ENCODE results near the gene PSAT1. TPM values are rescaled to one million over a fixed set of nuclear protein-coding genes. Genes with fewer than 3 reads are reported as not detected.

Gene PSAT1
- total RNA-seq, 2 experiments from 2014 or later = 125 to 268 TPM

DNA sequence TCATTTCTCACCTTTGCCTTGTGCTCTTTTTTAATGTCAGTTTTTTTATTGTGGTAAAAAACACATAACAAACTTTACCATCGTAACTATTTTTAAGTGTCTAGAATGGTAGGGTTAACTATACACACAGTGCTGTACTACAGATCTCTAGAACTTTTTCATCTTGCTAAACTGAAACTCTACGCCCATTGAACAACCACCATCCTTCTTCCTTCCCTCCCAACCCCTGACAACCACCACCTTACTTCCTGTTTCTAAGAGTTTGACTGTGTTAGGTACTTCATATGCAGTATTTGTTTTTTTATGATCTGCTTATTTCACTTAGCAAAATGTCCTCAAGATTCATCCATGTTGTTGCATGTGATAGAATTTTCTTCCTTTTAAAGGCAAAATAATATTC lies 54.9 kb downstream of the PSAT1 start:
- no peaks in the 10 kb centered on the region for H3K4me1 ChIP-seq (ENCODE audit: insufficient read depth, low read length, poor library complexity, severe bottlenecking)
- no peak overlapping the region for H3K4me3 ChIP-seq (ENCODE audit: low read depth, low read length, poor library complexity, severe bottlenecking)
- no peak for DNase-seq (ENCODE audit: low spot score)
- CTCF ChIA-PET (ENCODE audit: unreplicated experiment) = no interaction called here
- no peaks in the 10 kb centered on the region for H4K20me1 ChIP-seq (ENCODE audit: insufficient read depth, low read length)
- no peaks in the 10 kb centered on the region for H3K9me3 ChIP-seq (ENCODE audit: low read length)
- no peaks in the 10 kb centered on the region for H3K9me2 ChIP-seq (ENCODE audit: insufficient read depth, low read length)
- no peak overlapping the region for H3K4me2 ChIP-seq (ENCODE audit: low read length)
- BruUV-seq (replicated peaks) = no TSS peak
- H3K27ac ChIP-seq (ENCODE audit: low read depth, low read length, poor library complexity, severe bottlenecking) = no peak overlapping the region
- no peaks in the 10 kb centered on the region for H3K36me3 ChIP-seq (ENCODE audit: insufficient read depth, low read length)
- H3K79me2 ChIP-seq (ENCODE audit: insufficient read depth, low read depth, low read length) = no peaks in the 10 kb centered on the region
- TF ChIP-seq, protein P1, sequence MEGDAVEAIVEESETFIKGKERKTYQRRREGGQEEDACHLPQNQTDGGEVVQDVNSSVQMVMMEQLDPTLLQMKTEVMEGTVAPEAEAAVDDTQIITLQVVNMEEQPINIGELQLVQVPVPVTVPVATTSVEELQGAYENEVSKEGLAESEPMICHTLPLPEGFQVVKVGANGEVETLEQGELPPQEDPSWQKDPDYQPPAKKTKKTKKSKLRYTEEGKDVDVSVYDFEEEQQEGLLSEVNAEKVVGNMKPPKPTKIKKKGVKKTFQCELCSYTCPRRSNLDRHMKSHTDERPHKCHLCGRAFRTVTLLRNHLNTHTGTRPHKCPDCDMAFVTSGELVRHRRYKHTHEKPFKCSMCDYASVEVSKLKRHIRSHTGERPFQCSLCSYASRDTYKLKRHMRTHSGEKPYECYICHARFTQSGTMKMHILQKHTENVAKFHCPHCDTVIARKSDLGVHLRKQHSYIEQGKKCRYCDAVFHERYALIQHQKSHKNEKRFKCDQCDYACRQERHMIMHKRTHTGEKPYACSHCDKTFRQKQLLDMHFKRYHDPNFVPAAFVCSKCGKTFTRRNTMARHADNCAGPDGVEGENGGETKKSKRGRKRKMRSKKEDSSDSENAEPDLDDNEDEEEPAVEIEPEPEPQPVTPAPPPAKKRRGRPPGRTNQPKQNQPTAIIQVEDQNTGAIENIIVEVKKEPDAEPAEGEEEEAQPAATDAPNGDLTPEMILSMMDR (conservative IDR thresholded peaks at IDR 0.05; ENCODE audit: low read length) = no peak
- no peak for TF ChIP-seq EZH2phosphoT487 (IDR thresholded peaks at IDR 0.05; ENCODE audit: borderline replicate concordance, low read depth, low read length)
- H2AFZ ChIP-seq (ENCODE audit: low read length) = no peak overlapping the region
- intact Hi-C loops (cut with micrococcal nuclease; ENCODE audit: unreplicated experiment) = no loop called here
- POLR2A ChIA-PET = no interaction called here

DNA sequence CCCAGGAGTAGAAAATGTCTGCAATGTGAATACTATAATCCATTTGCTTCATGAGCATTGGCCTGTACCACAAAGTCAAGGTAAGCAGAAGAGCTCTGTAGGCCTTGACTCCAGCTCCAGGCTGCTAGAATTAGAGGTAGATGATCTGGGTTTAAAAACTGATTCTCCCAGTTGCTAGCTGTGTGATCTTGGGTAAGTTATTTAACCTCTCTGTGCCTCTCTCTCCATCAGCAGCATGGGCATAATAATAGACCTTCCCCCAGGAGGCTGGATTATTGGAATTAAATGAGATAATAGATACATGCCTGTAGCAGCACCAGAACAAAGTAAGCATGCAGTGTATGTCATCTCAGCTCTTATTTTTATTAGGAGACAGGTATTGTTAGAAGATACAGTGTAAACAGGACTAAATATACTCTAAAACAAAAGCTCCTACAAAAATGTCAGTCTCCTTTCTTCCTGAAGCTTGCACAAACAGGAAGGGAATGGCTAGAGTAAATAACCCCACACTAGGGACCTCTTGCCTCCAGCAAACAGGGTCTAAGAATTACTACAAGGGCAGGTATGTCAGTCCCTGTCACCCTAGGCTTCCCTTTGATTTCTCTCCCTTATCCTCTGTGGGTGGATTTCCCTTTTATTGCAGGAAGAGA lies 57.5 kb downstream of the PSAT1 start:
- H3K4me2 ChIP-seq (ENCODE audit: low read length) = no peak overlapping the region
- no peaks in the 10 kb centered on the region for H3K79me2 ChIP-seq (ENCODE audit: insufficient read depth, low read depth, low read length)
- BruUV-seq (replicated peaks) = no TSS peak
- no peak overlapping the region for H3K4me3 ChIP-seq (ENCODE audit: low read depth, low read length, poor library complexity, severe bottlenecking)
- H4K20me1 ChIP-seq (ENCODE audit: insufficient read depth, low read length) = no peaks in the 10 kb centered on the region
- no peak for TF ChIP-seq EZH2phosphoT487 (IDR thresholded peaks at IDR 0.05; ENCODE audit: borderline replicate concordance, low read depth, low read length)
- TF ChIP-seq, protein P1 (conservative IDR thresholded peaks at IDR 0.05; ENCODE audit: low read length) = no peak
- no peaks in the 10 kb centered on the region for H3K9me2 ChIP-seq (ENCODE audit: insufficient read depth, low read length)
- no peaks in the 10 kb centered on the region for H3K36me3 ChIP-seq (ENCODE audit: insufficient read depth, low read length)
- no peak overlapping the region for H3K27ac ChIP-seq (ENCODE audit: low read depth, low read length, poor library complexity, severe bottlenecking)
- ChIA-PET CTCF (ENCODE audit: unreplicated experiment) (no interaction called here), POLR2A (no interaction called here)
- H3K4me1 ChIP-seq (ENCODE audit: insufficient read depth, low read length, poor library complexity, severe bottlenecking) = no peaks in the 10 kb centered on the region
- intact Hi-C loops (cut with micrococcal nuclease; ENCODE audit: unreplicated experiment) = no loop called here
- H2AFZ ChIP-seq (ENCODE audit: low read length) = no peak overlapping the region
- H3K9me3 ChIP-seq (ENCODE audit: low read length) = no peaks in the 10 kb centered on the region
- no peak for DNase-seq (ENCODE audit: low spot score)

DNA sequence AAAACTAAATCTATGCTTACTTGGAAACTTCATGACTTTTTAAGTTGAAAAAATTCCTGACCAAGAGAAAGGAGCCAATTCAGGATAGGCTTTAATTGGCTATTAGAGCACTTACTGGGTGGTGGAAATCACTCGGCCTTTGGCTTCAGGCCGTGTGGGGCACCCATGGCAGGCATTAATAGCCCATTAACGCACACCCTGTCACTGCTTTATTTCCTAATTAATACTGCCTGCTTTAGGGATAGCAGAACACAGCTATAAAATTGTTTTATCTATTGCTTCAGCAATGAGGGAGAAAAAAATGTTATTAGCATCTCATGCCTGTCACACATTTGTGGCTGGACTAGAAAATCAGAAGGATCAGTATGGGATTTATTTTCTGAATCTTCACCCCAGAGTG lies 58.1 kb downstream of the PSAT1 start:
- TF ChIP-seq, protein P1 (conservative IDR thresholded peaks at IDR 0.05; ENCODE audit: low read length) = no peak
- H3K27ac ChIP-seq (ENCODE audit: low read depth, low read length, poor library complexity, severe bottlenecking) = no peak overlapping the region
- H3K36me3 ChIP-seq (ENCODE audit: insufficient read depth, low read length) = no peaks in the 10 kb centered on the region
- DNase-seq (ENCODE audit: low spot score) = no peak
- CTCF ChIA-PET (ENCODE audit: unreplicated experiment) = no interaction called here
- POLR2A ChIA-PET = no interaction called here
- no peaks in the 10 kb centered on the region for H3K9me3 ChIP-seq (ENCODE audit: low read length)
- no peaks in the 10 kb centered on the region for H4K20me1 ChIP-seq (ENCODE audit: insufficient read depth, low read length)
- no peaks in the 10 kb centered on the region for H3K79me2 ChIP-seq (ENCODE audit: insufficient read depth, low read depth, low read length)
- no peak overlapping the region for H3K4me3 ChIP-seq (ENCODE audit: low read depth, low read length, poor library complexity, severe bottlenecking)
- intact Hi-C loops (cut with micrococcal nuclease; ENCODE audit: unreplicated experiment) = no loop called here
- no peak overlapping the region for H3K4me2 ChIP-seq (ENCODE audit: low read length)
- no peaks in the 10 kb centered on the region for H3K9me2 ChIP-seq (ENCODE audit: insufficient read depth, low read length)
- no peak overlapping the region for H2AFZ ChIP-seq (ENCODE audit: low read length)
- BruUV-seq (replicated peaks) = no TSS peak
- H3K4me1 ChIP-seq (ENCODE audit: insufficient read depth, low read length, poor library complexity, severe bottlenecking) = no peaks in the 10 kb centered on the region
